Measurements from ENCODE around the gene OR6K2. TPM values are rescaled to one million over a fixed set of nuclear protein-coding genes. Genes with fewer than 3 reads are reported as not detected.

The OR6K2 gene, protein sequence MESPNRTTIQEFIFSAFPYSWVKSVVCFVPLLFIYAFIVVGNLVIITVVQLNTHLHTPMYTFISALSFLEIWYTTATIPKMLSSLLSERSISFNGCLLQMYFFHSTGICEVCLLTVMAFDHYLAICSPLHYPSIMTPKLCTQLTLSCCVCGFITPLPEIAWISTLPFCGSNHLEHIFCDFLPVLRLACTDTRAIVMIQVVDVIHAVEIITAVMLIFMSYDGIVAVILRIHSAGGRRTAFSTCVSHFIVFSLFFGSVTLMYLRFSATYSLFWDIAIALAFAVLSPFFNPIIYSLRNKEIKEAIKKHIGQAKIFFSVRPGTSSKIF
- not detected for total RNA-seq
- polyA plus RNA-seq (2013, experiment 1 of 2): not detected
- not detected for polyA plus RNA-seq (2013, experiment 2 of 2)
- total RNA-seq: 0 to 0.04 (median 0) reads per million in 172 experiments

DNA sequence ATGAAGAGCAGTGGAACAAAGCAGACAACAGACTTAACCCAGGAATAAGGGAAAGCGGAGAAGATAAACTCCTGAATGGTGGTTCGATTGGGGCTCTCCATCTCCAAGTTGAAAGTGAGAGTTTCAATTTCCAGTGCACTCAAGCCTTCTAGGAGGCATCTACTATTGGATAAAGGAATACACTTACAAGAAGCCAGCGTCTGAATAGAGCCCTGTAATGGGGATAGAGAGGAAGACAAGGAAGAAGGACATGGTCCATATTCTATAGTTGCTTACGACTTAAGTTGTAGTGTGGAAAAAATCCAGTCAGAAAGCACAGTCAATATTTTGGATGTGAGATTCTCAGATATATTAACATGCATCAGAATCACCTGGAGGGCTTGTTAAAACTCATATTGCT is at the start of gene OR6K2:
Gene OR6K2, minus strand, starts transcription at position 101 of the 400 bp plus-strand sequence. Its CDS starts 0 bp downstream, at position 101.
- Mint-ChIP-seq H3K36me3 (ENCODE audit: low read depth) (no peaks in the 10 kb centered on the region), H3K27me3 (peaks cover 6% of the 10 kb centered on the region), H3K4me1 (ENCODE audit: low read depth) (no peaks in the 10 kb centered on the region), H3K9me3 (no peaks in the 10 kb centered on the region), H3K4me3 (no peak within 1 kb of the TSS), H3K27ac (no peak within 1 kb of the TSS)
- no peaks in the 10 kb centered on the region for H3K27me3 ChIP-seq (ENCODE audit: control insufficient read depth in 1 of 2, insufficient read depth in 2 of 2, low read length in 2 of 2)
- H3K27ac ChIP-seq (ENCODE audit: low read depth in 1 of 2, low read length in 2 of 2): no peak within 1 kb of the TSS
- CTCF ChIA-PET: no interaction called here
- POLR2A ChIA-PET: no interaction called here
- no peaks in the 10 kb centered on the region for H3K4me1 ChIP-seq (ENCODE audit: insufficient read depth, low read length)
- no peaks in the 10 kb centered on the region for H3K9me3 ChIP-seq (ENCODE audit: control insufficient read depth in 1 of 2, insufficient read depth in 1 of 2, low read length in 2 of 2)
- intact Hi-C loops (cut with DNase I, micrococcal nuclease): no loop called here
- TF ChIP-seq, protein P1, sequence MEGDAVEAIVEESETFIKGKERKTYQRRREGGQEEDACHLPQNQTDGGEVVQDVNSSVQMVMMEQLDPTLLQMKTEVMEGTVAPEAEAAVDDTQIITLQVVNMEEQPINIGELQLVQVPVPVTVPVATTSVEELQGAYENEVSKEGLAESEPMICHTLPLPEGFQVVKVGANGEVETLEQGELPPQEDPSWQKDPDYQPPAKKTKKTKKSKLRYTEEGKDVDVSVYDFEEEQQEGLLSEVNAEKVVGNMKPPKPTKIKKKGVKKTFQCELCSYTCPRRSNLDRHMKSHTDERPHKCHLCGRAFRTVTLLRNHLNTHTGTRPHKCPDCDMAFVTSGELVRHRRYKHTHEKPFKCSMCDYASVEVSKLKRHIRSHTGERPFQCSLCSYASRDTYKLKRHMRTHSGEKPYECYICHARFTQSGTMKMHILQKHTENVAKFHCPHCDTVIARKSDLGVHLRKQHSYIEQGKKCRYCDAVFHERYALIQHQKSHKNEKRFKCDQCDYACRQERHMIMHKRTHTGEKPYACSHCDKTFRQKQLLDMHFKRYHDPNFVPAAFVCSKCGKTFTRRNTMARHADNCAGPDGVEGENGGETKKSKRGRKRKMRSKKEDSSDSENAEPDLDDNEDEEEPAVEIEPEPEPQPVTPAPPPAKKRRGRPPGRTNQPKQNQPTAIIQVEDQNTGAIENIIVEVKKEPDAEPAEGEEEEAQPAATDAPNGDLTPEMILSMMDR (IDR thresholded peaks at IDR 0.05): no peak
- no peaks in the 10 kb centered on the region for H3K36me3 ChIP-seq (ENCODE audit: insufficient read depth, low read length)
- ATAC-seq (ENCODE audit: poor library complexity): no peak
- H3K4me3 ChIP-seq (ENCODE audit: low read length): no peak within 1 kb of the TSS
- no peak for DNase-seq

DNA sequence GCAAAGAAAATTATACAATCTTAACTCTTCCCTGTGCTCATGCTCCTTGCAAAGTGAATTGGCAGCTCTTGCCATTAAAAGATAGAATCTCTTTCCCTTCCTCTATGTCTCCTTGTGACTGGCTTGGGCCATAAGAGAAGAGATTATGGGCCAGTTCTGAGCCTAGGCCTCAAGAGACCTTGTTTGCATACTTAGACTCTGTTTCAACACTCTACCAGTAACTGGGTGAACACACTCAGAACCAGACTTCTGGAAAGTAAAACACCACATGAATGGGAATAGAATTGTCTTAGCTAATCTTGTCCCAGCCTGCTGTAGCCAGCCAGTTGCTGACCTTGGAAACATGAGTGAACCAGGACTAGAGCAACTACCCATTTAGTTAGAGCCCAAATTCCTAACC is 35.4 kb upstream of the OR6K2 start:
- H3K27me3 Mint-ChIP-seq: peaks cover 17% of the 10 kb centered on the region
- TF ChIP-seq, protein P1 (IDR thresholded peaks at IDR 0.05): no peak
- H3K9me3 Mint-ChIP-seq: no peaks in the 10 kb centered on the region
- Histone ChIP-seq H3K27me3 (ENCODE audit: control insufficient read depth in 1 of 2, insufficient read depth in 2 of 2, low read length in 2 of 2) (peaks cover 2 to 4% of the 10 kb centered on the region in 2 experiments), H3K36me3 (ENCODE audit: insufficient read depth, low read length) (no peaks in the 10 kb centered on the region), H3K4me1 (ENCODE audit: insufficient read depth, low read length) (no peaks in the 10 kb centered on the region), H3K9me3 (ENCODE audit: control insufficient read depth in 1 of 2, insufficient read depth in 1 of 2, low read length in 2 of 2) (no peaks in the 10 kb centered on the region), H3K4me3 (ENCODE audit: low read length) (no peak overlapping the region), H3K27ac (ENCODE audit: low read depth in 1 of 2, low read length in 2 of 2) (no peak overlapping the region)
- H3K4me1 Mint-ChIP-seq (ENCODE audit: low read depth): no peaks in the 10 kb centered on the region
- H3K4me3 Mint-ChIP-seq: no peak overlapping the region
- no peaks in the 10 kb centered on the region for H3K36me3 Mint-ChIP-seq (ENCODE audit: low read depth)
- POLR2A ChIA-PET: no interaction called here
- ATAC-seq (ENCODE audit: poor library complexity): no peak
- intact Hi-C loops (cut with DNase I, micrococcal nuclease): no loop called here
- DNase-seq: no peak
- H3K27ac Mint-ChIP-seq: no peak overlapping the region
- CTCF ChIA-PET: interaction anchor here (1.0 kb wide), 1 partner anchor 37 kb away, joined by 3 read pairs; no protein-coding TSS in a partner anchor

DNA sequence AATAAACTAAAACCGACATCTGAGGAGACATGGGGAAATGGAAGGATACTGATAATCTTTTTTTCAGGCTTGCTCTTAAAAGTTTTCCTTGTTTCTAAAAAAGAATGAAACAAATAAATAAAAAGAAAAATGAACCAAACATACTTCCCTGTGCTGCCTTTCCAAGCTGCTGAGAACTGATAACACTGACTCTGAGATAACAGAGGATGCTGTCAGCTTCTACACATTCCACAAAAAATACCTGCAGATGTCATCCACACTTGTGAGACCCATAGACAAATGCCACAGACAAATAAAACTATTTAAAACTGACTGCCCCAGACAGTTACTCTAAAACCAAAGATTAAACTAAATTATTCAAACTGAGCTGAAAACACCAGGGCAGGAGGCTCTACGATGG is 32.1 kb upstream of the OR6K2 start:
- Histone ChIP-seq H3K27me3 (ENCODE audit: control insufficient read depth in 1 of 2, insufficient read depth in 2 of 2, low read length in 2 of 2) (peaks cover 0 to 2% of the 10 kb centered on the region in 2 experiments), H3K4me3 (ENCODE audit: low read length) (no peak overlapping the region), H3K9me3 (ENCODE audit: control insufficient read depth in 1 of 2, insufficient read depth in 1 of 2, low read length in 2 of 2) (no peaks in the 10 kb centered on the region), H3K27ac (ENCODE audit: low read depth in 1 of 2, low read length in 2 of 2) (no peak overlapping the region), H3K36me3 (ENCODE audit: insufficient read depth, low read length) (no peaks in the 10 kb centered on the region), H3K4me1 (ENCODE audit: insufficient read depth, low read length) (no peaks in the 10 kb centered on the region)
- ATAC-seq (ENCODE audit: poor library complexity) (no peak), DNase-seq (no peak)
- Mint-ChIP-seq H3K27ac (no peak overlapping the region), H3K4me3 (no peak overlapping the region), H3K4me1 (ENCODE audit: low read depth) (no peaks in the 10 kb centered on the region), H3K9me3 (no peaks in the 10 kb centered on the region), H3K36me3 (ENCODE audit: low read depth) (no peaks in the 10 kb centered on the region), H3K27me3 (peaks cover 5% of the 10 kb centered on the region)
- ChIA-PET POLR2A (no interaction called here), CTCF (no interaction called here)
- intact Hi-C loops (cut with DNase I, micrococcal nuclease): no loop called here
- TF ChIP-seq, protein P1 (IDR thresholded peaks at IDR 0.05): no peak
